H1 (cell line): ENCODE results near the gene TRMT10A. TPM values are rescaled to one million over a fixed set of nuclear protein-coding genes. Genes with fewer than 3 reads are reported as not detected.

Experiments used
- CTCF ChIA-PET: fragments of 300-600 bp; sonication (Branson Sonifier 250); formaldehyde crosslinking; loops from one replicate; lab custom pipeline; 2021; ENCODE audit not compliant: partially characterized antibody; lab: Charles Lee
- POLR2A ChIA-PET: fragments of 300-600 bp; sonication (Branson Sonifier 250); formaldehyde crosslinking; loops from one replicate; lab custom pipeline; 2021; ENCODE audit warnings: inconsistent platforms; ENCODE audit not compliant: partially characterized antibody; lab: Charles Lee
- DNase-seq, 2 experiments: peaks; one replicate each; pipeline versions ENCODE4 v3.0.0 to v3.0.0-alpha.2; 2010 to 2022; ENCODE audit warnings: low spot score in 2 of 2, low read depth in 1 of 2, mixed read lengths in 1 of 2
- FAIRE-seq: peaks from 2 replicates; lab custom pipeline; 2011; peaks lifted over from hg19 to GRCh38; lab: Jason Lieb, UNC
- H2AFZ ChIP-seq: 2 replicates; pipeline ENCODE4 v1.8.1; 2012; ENCODE audit warnings: low read length, inconsistent platforms
- H2AK5ac ChIP-seq: 2 replicates; pipeline ENCODE4 v1.6.1; 2013; ENCODE audit warnings: low read depth, low read length
- H2BK120ac ChIP-seq: replicated peaks from 2 replicates; pipeline ENCODE3; 2013; ENCODE audit warnings: low read depth, low read length, inconsistent platforms
- H2BK12ac ChIP-seq: 2 replicates; pipeline ENCODE4 v1.6.1; 2013; ENCODE audit warnings: low read depth, low read length
- H2BK15ac ChIP-seq: 2 replicates; pipeline ENCODE4 v1.6.1; 2013; ENCODE audit warnings: low read length
- H2BK20ac ChIP-seq: 2 replicates; pipeline ENCODE4 v1.6.1; 2013; ENCODE audit warnings: low read length
- H2BK5ac ChIP-seq: 2 replicates; pipeline ENCODE4 v1.6.1; 2013; ENCODE audit warnings: low read depth, low read length
- H3K14ac ChIP-seq: 2 replicates; pipeline ENCODE4 v1.6.1; 2013; ENCODE audit warnings: inconsistent platforms; ENCODE audit not compliant: insufficient read length
- H3K18ac ChIP-seq: 2 replicates; pipeline ENCODE4 v1.6.1; 2013; ENCODE audit warnings: low read length; ENCODE audit errors: extremely low read depth
- H3K23ac ChIP-seq: 2 replicates; pipeline ENCODE4 v1.6.1; 2013; ENCODE audit warnings: inconsistent platforms; ENCODE audit not compliant: insufficient read length
- H3K23me2 ChIP-seq: 2 replicates; pipeline ENCODE4 v1.6.1; 2013; ENCODE audit warnings: low read depth, low read length
- H3K27ac ChIP-seq: 2 replicates; pipeline ENCODE4 v1.6.1; 2011; ENCODE audit warnings: low read depth, low read length, inconsistent platforms
- H3K27me3 ChIP-seq, 4 experiments: replicated peaks in 1 of 4; 1 replicate in 1 of 4; 2 replicates in 3 of 4; pipeline versions ENCODE4 v1.6.1 to v1.8.1; 2011 to 2013; ENCODE audit warnings: low read length in 3 of 4, mild to moderate bottlenecking in 3 of 4, inconsistent platforms in 2 of 4, mixed read lengths in 2 of 4, moderate library complexity in 1 of 4; ENCODE audit not compliant: control insufficient read depth in 3 of 4, insufficient read depth in 3 of 4; ENCODE audit errors: extremely low read depth in 1 of 4
- H3K36me3 ChIP-seq, 4 experiments: 2 replicates each; pipeline versions ENCODE4 v1.6.1 to v1.8.1; 2011 to 2013; ENCODE audit warnings: mild to moderate bottlenecking in 4 of 4, low read length in 3 of 4, moderate library complexity in 2 of 4, control low read depth in 1 of 4, inconsistent platforms in 1 of 4; ENCODE audit not compliant: insufficient read depth in 4 of 4, control insufficient read depth in 2 of 4
- H3K4ac ChIP-seq: replicated peaks from 2 replicates; pipeline ENCODE3; 2013; ENCODE audit warnings: low read length, low read depth, mixed read lengths, inconsistent platforms; ENCODE audit not compliant: insufficient read length
- H3K4me1 ChIP-seq, 4 experiments: replicated peaks in 1 of 4; 1 replicate in 1 of 4; 2 replicates in 3 of 4; pipeline versions ENCODE4 v1.6.1 to v1.8.1; 2011 to 2013; ENCODE audit warnings: low read length in 3 of 4, inconsistent platforms in 2 of 4, mixed read lengths in 1 of 4; ENCODE audit not compliant: insufficient read depth in 4 of 4, control insufficient read depth in 3 of 4
- H3K4me2 ChIP-seq, 2 experiments: 2 replicates each; pipeline versions ENCODE4 v1.6.1 to v1.8.1; 2011 to 2013; ENCODE audit warnings: low read depth in 2 of 2, low read length in 2 of 2, control low read depth in 1 of 2, inconsistent platforms in 1 of 2, mild to moderate bottlenecking in 1 of 2; ENCODE audit not compliant: insufficient read depth in 1 of 2
- H3K4me3 ChIP-seq, 4 experiments: fragments of 200-600, 300-600 bp in 1 of 4; sonication (generic), shearing (Covaris generic), sonication (Bioruptor Twin) in 1 of 4; 2 replicates each; pipeline versions ENCODE4 v1.5.1 to v1.8.1; 2011 to 2016; ENCODE audit warnings: low read length in 4 of 4, low read depth in 3 of 4, control low read depth in 2 of 4, inconsistent platforms in 2 of 4, mild to moderate bottlenecking in 2 of 4, mixed read lengths in 1 of 4, moderate library complexity in 1 of 4; ENCODE audit not compliant: insufficient read depth in 2 of 4; ENCODE audit errors: extremely low read depth in 1 of 4
- H3K56ac ChIP-seq: replicated peaks from 2 replicates; pipeline ENCODE3; 2013; ENCODE audit warnings: low read depth, mild to moderate bottlenecking, mixed read lengths, low read length, inconsistent platforms; ENCODE audit not compliant: insufficient read length
- H3K79me1 ChIP-seq: 2 replicates; pipeline ENCODE4 v1.6.1; 2013; ENCODE audit warnings: low read depth, low read length, control low read depth
- H3K79me2 ChIP-seq, 2 experiments: 2 replicates each; pipeline versions ENCODE4 v1.6.1 to v1.8.1; 2012 to 2013; ENCODE audit warnings: low read length in 2 of 2, mild to moderate bottlenecking in 2 of 2, inconsistent platforms in 1 of 2; ENCODE audit not compliant: insufficient read depth in 2 of 2, control insufficient read depth in 1 of 2
- H3K9ac ChIP-seq, 4 experiments: replicated peaks in 1 of 4; 1 replicate in 1 of 4; 2 replicates in 3 of 4; pipeline versions ENCODE4 v1.6.1 to v1.8.1; 2011 to 2013; ENCODE audit warnings: low read depth in 3 of 4, low read length in 3 of 4, control low read depth in 2 of 4, mild to moderate bottlenecking in 2 of 4, moderate library complexity in 2 of 4, inconsistent platforms in 1 of 4; ENCODE audit errors: extremely low read depth in 1 of 4
- H3K9me3 ChIP-seq, 2 experiments: 2 replicates each; pipeline versions ENCODE4 v1.6.1 to v1.8.1; 2012 to 2013; ENCODE audit warnings: mild to moderate bottlenecking in 2 of 2, moderate library complexity in 2 of 2, control low read depth in 1 of 2, inconsistent platforms in 1 of 2, low read depth in 1 of 2, low read length in 1 of 2, mixed read lengths in 1 of 2; ENCODE audit not compliant: insufficient read depth in 2 of 2
- H4K20me1 ChIP-seq, 2 experiments: replicated peaks in 1 of 2; 2 replicates each; pipeline versions ENCODE3 to v1.8.1; 2011 to 2013; ENCODE audit warnings: inconsistent platforms in 2 of 2, low read length in 2 of 2, mild to moderate bottlenecking in 1 of 2; ENCODE audit not compliant: insufficient read depth in 2 of 2, control insufficient read depth in 1 of 2
- H4K5ac ChIP-seq: 2 replicates; pipeline ENCODE4 v1.6.1; 2013; ENCODE audit warnings: low read length, low read depth, mixed read lengths, inconsistent platforms; ENCODE audit not compliant: insufficient read length
- H4K8ac ChIP-seq: 2 replicates; pipeline ENCODE4 v1.8.0; 2013; ENCODE audit warnings: mild to moderate bottlenecking, moderate library complexity, low read length, inconsistent platforms; ENCODE audit not compliant: insufficient read depth; ENCODE audit errors: extremely low read depth
- H4K91ac ChIP-seq: replicated peaks from 2 replicates; pipeline ENCODE3; 2013; ENCODE audit warnings: low read length, mixed read lengths, inconsistent platforms; ENCODE audit not compliant: insufficient read length
- FOSL1 ChIP-seq: IDR thresholded peaks from 2 replicates; pipeline ENCODE4 v1.6.1; 2011; ENCODE audit warnings: mild to moderate bottlenecking, low read depth, low read length, moderate library complexity; ENCODE audit not compliant: insufficient read depth
- KDM1A ChIP-seq: fragments of 200-600, 300-600 bp; sonication (generic); IDR thresholded peaks from 2 replicates; pipeline ENCODE4 v1.7.1; 2016; ENCODE audit warnings: mild to moderate bottlenecking, low read length, borderline replicate concordance
- POLR2AphosphoS5 ChIP-seq: IDR thresholded peaks from 2 replicates; pipeline ENCODE4 v1.6.1; 2011; ENCODE audit warnings: low read depth, low read length
- POU5F1 ChIP-seq: IDR thresholded peaks from 2 replicates; pipeline ENCODE4 v1.6.1; 2011; ENCODE audit warnings: low read depth, mild to moderate bottlenecking, low read length, moderate library complexity
- SIRT6 ChIP-seq: IDR thresholded peaks from one replicate; pipeline ENCODE4 v1.7.1; 2012; ENCODE audit warnings: low read length, inconsistent platforms
- SUZ12 ChIP-seq: fragments of 200-600 bp; sonication (generic); IDR thresholded peaks from 2 replicates; pipeline ENCODE4 v1.6.1; 2012; ENCODE audit warnings: mild to moderate bottlenecking, inconsistent platforms, low read length, moderate library complexity, mixed read lengths
- WGBS, 2 experiments: shearing (Covaris generic) in 1 of 2; methylation state at CpG; one replicate each; pipeline versions ENCODE4 v1.1.6 to v1.1.7; 2013 to 2015; ENCODE audit warnings: low lambda C conversion rate in 2 of 2, mixed read lengths in 2 of 2, inconsistent platforms in 1 of 2, low coverage in 1 of 2, missing lambda C conversion rate in 1 of 2; ENCODE audit not compliant: insufficient replicate concordance in 2 of 2, insufficient coverage in 1 of 2, insufficient read length in 1 of 2; ENCODE audit errors: extremely low coverage in 1 of 2, missing lambda C conversion rate in 1 of 2; 5-methylcytosine and 5-hydroxymethylcytosine counted together
- polyA plus RNA-seq, 7 experiments: library from polyadenylated mRNA; depleted of rRNA in 3 of 7; stranded (reverse) in 5 of 7; unstranded in 2 of 7; fragments of >200 nt in 5 of 7; fragments of 200-250 nt in 2 of 7; gene quantifications; 1 replicate in 5 of 7; 2 replicates in 1 of 7; 4 replicates in 1 of 7; pipeline versions ENCODE4 v1.2.1 to v1.2.3, GENCODE V29; 2011 to 2013; ENCODE audit warnings: missing spikeins in 2 of 7, mixed read lengths in 2 of 7
- total RNA-seq: library from RNA; stranded (reverse); fragmentation: NEBNext Ultra II Directional; extraction: Animal tissue kit (Norgen Biotek cat#: 25700); gene quantifications from 2 replicates; pipeline ENCODE4 v1.2.1, GENCODE V29; 2021

TRMT10A gene
- total and polyA plus RNA-seq, 2 of the 8 experiments (the other 6 are each of a cell fraction or from before 2014, with no cell fraction given) = 1.5 to 3.8 TPM

- no peak overlapping the region for H3K56ac ChIP-seq
- no peak overlapping the region for H3K23ac ChIP-seq
- H3K18ac ChIP-seq = no peak overlapping the region
- no peak overlapping the region for H3K27ac ChIP-seq
- FAIRE-seq (no peak), DNase-seq (no peak)
- no peaks in the 10 kb centered on the region for H3K79me1 ChIP-seq
- H2BK20ac ChIP-seq = no peak overlapping the region
- no peak overlapping the region for H4K8ac ChIP-seq
- no peak overlapping the region for H2AK5ac ChIP-seq
- no peak overlapping the region for H2BK120ac ChIP-seq
- no peak overlapping the region for H4K91ac ChIP-seq
- no peaks in the 10 kb centered on the region for H3K27me3 ChIP-seq
- no peak overlapping the region for H4K5ac ChIP-seq
- H3K79me2 ChIP-seq = no peaks in the 10 kb centered on the region
- no peak overlapping the region for H3K9ac ChIP-seq
- no peak overlapping the region for H2AFZ ChIP-seq
- POLR2A ChIA-PET = no interaction called here
- no peak overlapping the region for H3K4me3 ChIP-seq
- H2BK5ac ChIP-seq = no peak overlapping the region
- no peak overlapping the region for H3K4me2 ChIP-seq
- H3K9me3 ChIP-seq = no peaks in the 10 kb centered on the region
- H3K23me2 ChIP-seq = no peaks in the 10 kb centered on the region
- CTCF ChIA-PET = interaction anchor here (1.2 kb wide), 1 partner anchor 73 kb away, joined by 4 read pairs; no protein-coding TSS in a partner anchor
- no peak overlapping the region for H2BK15ac ChIP-seq
- H3K4me1 ChIP-seq = no peaks in the 10 kb centered on the region
- TF ChIP-seq POLR2AphosphoS5 = no peak
- no peak for TF ChIP-seq POU5F1
- no peak for TF ChIP-seq FOSL1
- no peak for TF ChIP-seq SUZ12
- no peak for TF ChIP-seq SIRT6
- no peak for TF ChIP-seq KDM1A
- H4K20me1 ChIP-seq = no peaks in the 10 kb centered on the region
- H3K4ac ChIP-seq = no peak overlapping the region
- H3K36me3 ChIP-seq = no peaks in the 10 kb centered on the region
- 91% methylated on average over 2 of the region's 2 CpGs; no CpG with 5 or more reads in 1 of the 2 experiments for WGBS, 2 experiments
- no peak overlapping the region for H3K14ac ChIP-seq
- H2BK12ac ChIP-seq = no peak overlapping the region
Measured at GRCh38 chr4:99536271-99536670, 27.6 kb downstream of the TRMT10A start.
